GM23248 (cell line): Measurements from ENCODE around the gene DYNC2H1. TPM values are rescaled to one million over a fixed set of nuclear protein-coding genes. Genes with fewer than 3 reads are reported as not detected.

ENCODE experiments used
- DNase-seq: peaks from one replicate; pipeline ENCODE4 v3.0.0-alpha.2; 2015
- H2AFZ ChIP-seq: fragments of 200-600 bp; sonication (generic); 2 replicates; pipeline ENCODE4 v1.6.1; 2016; ENCODE audit warnings: antibody characterized with exemption
- H3F3A ChIP-seq: fragments of 200-600 bp; sonication (generic); 2 replicates; pipeline ENCODE4 v1.6.1; 2016; ENCODE audit warnings: mild to moderate bottlenecking, antibody characterized with exemption, mixed run types; ENCODE audit not compliant: insufficient read depth
- H3K27ac ChIP-seq: fragments of 200-600 bp; sonication (generic); 2 replicates; pipeline ENCODE4 v1.5.1; 2016; ENCODE audit warnings: mild to moderate bottlenecking
- H3K27me3 ChIP-seq: fragments of 200-600 bp; sonication (generic); replicated peaks from 2 replicates; pipeline ENCODE4 v1.6.1; 2016; ENCODE audit warnings: mild to moderate bottlenecking; ENCODE audit not compliant: insufficient read depth
- H3K36me3 ChIP-seq: fragments of 200-600 bp; sonication (generic); 2 replicates; pipeline ENCODE4 v1.6.1; 2016; ENCODE audit warnings: low read depth, mild to moderate bottlenecking
- H3K4me1 ChIP-seq: fragments of 200-600 bp; sonication (generic); 2 replicates; pipeline ENCODE4 v1.6.1; 2016; ENCODE audit warnings: mild to moderate bottlenecking; ENCODE audit not compliant: insufficient read depth
- H3K4me2 ChIP-seq: fragments of 200-600 bp; sonication (generic); one replicate; pipeline ENCODE4 v1.6.1; 2016; ENCODE audit warnings: mild to moderate bottlenecking; ENCODE audit not compliant: unreplicated experiment
- H3K4me3 ChIP-seq: fragments of 200-600 bp; sonication (generic); 2 replicates; pipeline ENCODE4 v1.5.1; 2016; ENCODE audit warnings: mild to moderate bottlenecking
- H3K79me2 ChIP-seq: fragments of 200-600 bp; sonication (generic); 2 replicates; pipeline ENCODE4 v1.6.1; 2016; ENCODE audit warnings: mild to moderate bottlenecking; ENCODE audit not compliant: insufficient read depth
- H3K9ac ChIP-seq: fragments of 200-600 bp; sonication (generic); 2 replicates; pipeline ENCODE4 v1.6.1; 2016; ENCODE audit warnings: mild to moderate bottlenecking
- H3K9me2 ChIP-seq: fragments of 200-600 bp; sonication (generic); 2 replicates; pipeline ENCODE4 v1.6.1; 2016; ENCODE audit warnings: mixed run types, mild to moderate bottlenecking, moderate library complexity; ENCODE audit not compliant: insufficient read depth
- H3K9me3 ChIP-seq: fragments of 200-600 bp; sonication (generic); one replicate; pipeline ENCODE4 v1.6.1; 2017; ENCODE audit warnings: low read depth
- H4K20me1 ChIP-seq: fragments of 200-600 bp; sonication (generic); 2 replicates; pipeline ENCODE4 v1.6.0; 2016; ENCODE audit not compliant: insufficient read depth
- EZH2 ChIP-seq: fragments of 200-600 bp; sonication (generic); IDR thresholded peaks from 2 replicates; pipeline ENCODE4 v1.6.1; 2018; ENCODE audit warnings: antibody characterized with exemption, mild to moderate bottlenecking; ENCODE audit not compliant: insufficient read depth, poor library complexity, severe bottlenecking
- EZH2phosphoT487 ChIP-seq: fragments of 200-600 bp; sonication (generic); IDR thresholded peaks from 2 replicates; pipeline ENCODE4 v1.6.1; 2018; ENCODE audit warnings: antibody characterized with exemption, moderate library complexity, mild to moderate bottlenecking, low read depth; ENCODE audit not compliant: insufficient read depth
- WGBS, 2 experiments: methylation state at CpG; one replicate each; pipeline ENCODE4 v1.1.6; 2015 to 2017; ENCODE audit warnings: low lambda C conversion rate in 2 of 2, low coverage in 1 of 2; ENCODE audit errors: missing lambda C conversion rate in 2 of 2; 5-methylcytosine and 5-hydroxymethylcytosine counted together
- in situ Hi-C: fragments of 300-500 bp; cut with MboI; formaldehyde crosslinking; loops from 2 replicates; pipeline ENCODE4 v1.15.0; 2020
- polyA plus RNA-seq: library from polyadenylated mRNA; unstranded; fragments of >200 nt; fragmentation: Nextera tagmentation; extraction: Ambion mirVana; gene quantifications from 2 replicates; pipeline ENCODE4 v1.2.1, GENCODE V29; 2016
- total RNA-seq: library from RNA; depleted of rRNA; stranded (reverse); fragments of >200 nt; shearing (Covaris generic); gene quantifications from 2 replicates; pipeline ENCODE4 v1.2.3, GENCODE V29; 2014

DYNC2H1 gene
- total and polyA plus RNA-seq, 2 experiments from 2014 or later, result 9.3 to 27.0 TPM

DNA sequence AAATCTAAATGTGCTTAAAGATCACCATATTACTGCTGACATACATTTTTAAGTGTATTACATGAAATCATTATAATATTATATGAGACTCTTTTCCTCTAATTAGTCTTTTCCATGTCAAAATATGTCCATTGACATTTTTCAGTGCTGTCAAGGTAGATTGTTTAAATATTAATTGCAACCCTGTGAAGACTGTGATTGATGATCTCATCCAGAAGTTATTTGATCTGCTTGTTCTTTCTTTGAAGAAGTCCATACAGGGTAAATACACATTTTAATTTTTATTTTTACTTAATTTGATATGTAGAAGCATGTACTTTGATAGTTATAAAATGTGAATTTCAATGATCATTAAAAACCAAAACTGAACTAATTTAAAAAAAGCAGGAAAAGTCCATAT, 38.4 kb downstream of the DYNC2H1 start:
- H3K27ac ChIP-seq, result no peak overlapping the region
- no peaks in the 10 kb centered on the region; the same call in 1 of the 2 replicates for H3K9me2 ChIP-seq
- H3K9ac ChIP-seq, result no peak overlapping the region
- no peak for DNase-seq
- no peaks in the 10 kb centered on the region for H3F3A ChIP-seq
- H3K36me3 ChIP-seq, result peaks cover 14% of the 10 kb centered on the region; the same call in 1 of the 2 replicates
- H3K4me3 ChIP-seq, result no peak overlapping the region
- in situ Hi-C loops, result no loop called here
- no peaks in the 10 kb centered on the region for H3K27me3 ChIP-seq
- H3K4me1 ChIP-seq, result no peaks in the 10 kb centered on the region
- no peaks in the 10 kb centered on the region for H3K79me2 ChIP-seq
- no peaks in the 10 kb centered on the region for H4K20me1 ChIP-seq
- TF ChIP-seq EZH2 (no peak), EZH2phosphoT487 (no peak)
- H3K9me3 ChIP-seq, result no peaks in the 10 kb centered on the region
- no peak overlapping the region for H2AFZ ChIP-seq
- H3K4me2 ChIP-seq, result no peak overlapping the region

GRCh38 chr11:103157542-103157941, 48.3 kb downstream of the DYNC2H1 start:
- no peak overlapping the region for H3K4me3 ChIP-seq
- TF ChIP-seq EZH2phosphoT487 (no peak), EZH2 (no peak)
- H3K9ac ChIP-seq, result no peak overlapping the region
- H3K9me3 ChIP-seq, result no peaks in the 10 kb centered on the region
- no peaks in the 10 kb centered on the region for H3K27me3 ChIP-seq
- H3K27ac ChIP-seq, result no peak overlapping the region
- H3K79me2 ChIP-seq, result no peaks in the 10 kb centered on the region
- in situ Hi-C loops, result no loop called here
- H2AFZ ChIP-seq, result no peak overlapping the region
- peaks cover 28% of the 10 kb centered on the region; the same call in 1 of the 2 replicates for H3K36me3 ChIP-seq
- no peaks in the 10 kb centered on the region for H3K9me2 ChIP-seq
- H3K4me2 ChIP-seq, result no peak overlapping the region
- no peaks in the 10 kb centered on the region for H3K4me1 ChIP-seq
- H3F3A ChIP-seq, result no peaks in the 10 kb centered on the region
- WGBS, 2 experiments, result 85 to 90% methylated on average over 3 of the region's 3 CpGs
- H4K20me1 ChIP-seq, result no peaks in the 10 kb centered on the region
- DNase-seq, result no peak

- Histone ChIP-seq H3K9me3 (no peaks in the 10 kb centered on the region), H3K27ac (no peak overlapping the region), H2AFZ (no peak overlapping the region), H3K9me2 (no peaks in the 10 kb centered on the region), H3K4me1 (no peaks in the 10 kb centered on the region), H3K27me3 (no peaks in the 10 kb centered on the region), H4K20me1 (no peaks in the 10 kb centered on the region), H3K9ac (no peak overlapping the region), H3K36me3 (peaks cover 23% of the 10 kb centered on the region), H3K4me2 (no peak overlapping the region), H3K79me2 (no peaks in the 10 kb centered on the region), H3K4me3 (no peak overlapping the region), H3F3A (no peaks in the 10 kb centered on the region)
- in situ Hi-C loops, result no loop called here
- 95 to 100% methylated on average over 2 of the region's 2 CpGs for WGBS, 2 experiments
- TF ChIP-seq EZH2, result no peak
- no peak for TF ChIP-seq EZH2phosphoT487
- DNase-seq, result no peak
Measured at GRCh38 chr11:103164093-103164796, 55.0 kb downstream of the DYNC2H1 start.

GRCh38 chr11:103167166-103167565, 57.9 kb downstream of the DYNC2H1 start:
- Histone ChIP-seq H3K27ac (no peak overlapping the region), H3K36me3 (peaks cover 19% of the 10 kb centered on the region), H3K9me2 (no peaks in the 10 kb centered on the region), H3K4me3 (no peak overlapping the region), H2AFZ (no peak overlapping the region), H3K4me2 (no peak overlapping the region), H3K4me1 (no peaks in the 10 kb centered on the region), H3K27me3 (no peaks in the 10 kb centered on the region), H3K79me2 (no peaks in the 10 kb centered on the region), H3K9me3 (no peaks in the 10 kb centered on the region), H4K20me1 (no peaks in the 10 kb centered on the region), H3K9ac (no peak overlapping the region), H3F3A (no peaks in the 10 kb centered on the region; the same call in 1 of the 2 replicates)
- TF ChIP-seq EZH2phosphoT487 (no peak), EZH2 (no peak)
- WGBS, 2 experiments, result 85 to 88% methylated on average over 4 of the region's 4 CpGs
- no peak for DNase-seq
- in situ Hi-C loops, result no loop called here
